HepG2 (cell line): ENCODE results near the gene PDC. TPM values are rescaled to one million over a fixed set of nuclear protein-coding genes. Genes with fewer than 3 reads are reported as not detected.

Experiments used
- ATAC-seq: fragments of 200-7000 bp; cut with Tn5 transposase; 3 replicates; pipeline ENCODE4 v1.9.1; 2020; ENCODE audit warnings: mild to moderate bottlenecking, moderate library complexity
- BruUV-seq: library from RNA; stranded (reverse); fragments of 400-500 nt; replicated peaks from 2 replicates; lab custom pipeline; 2021; lab: Mats Ljungman, UMichigan
- CTCF ChIA-PET: fragments of 300-600 bp; formaldehyde crosslinking; extraction: SDS; loops from one replicate; lab custom pipeline; 2021; ENCODE audit warnings: low total read pairs, inconsistent platforms, low intra/inter-chr PET ratio; lab: Yijun Ruan, JAX
- POLR2A ChIA-PET: fragments of 350-600 bp; sonication (Branson Sonifier 250); formaldehyde crosslinking; loops from one replicate; lab custom pipeline; 2020; ENCODE audit warnings: antibody characterized with exemption, inconsistent platforms; lab: Yijun Ruan, JAX
- DNase-seq: peaks from one replicate; pipeline ENCODE4 v3.0.0-alpha.2; 2015; ENCODE audit warnings: low spot score
- FAIRE-seq: peaks from 3 replicates; lab custom pipeline; 2011; peaks lifted over from hg19 to GRCh38; lab: Jason Lieb, UNC
- H2AFZ ChIP-seq: one replicate; pipeline ENCODE4 v1.6.1; 2011; ENCODE audit warnings: low read length, inconsistent platforms
- H3K27ac ChIP-seq: fragments of 300-600 bp; 3 replicates; pipeline ENCODE4 v1.8.0; 2011; ENCODE audit warnings: mixed run types, mild to moderate bottlenecking, mixed read lengths, low read length, inconsistent platforms; ENCODE audit not compliant: insufficient read depth; ENCODE audit errors: extremely low read length
- H3K27me3 ChIP-seq, 2 experiments: fragments of 200-600 bp in 1 of 2; 2 replicates in 1 of 2; 3 replicates in 1 of 2; pipeline versions ENCODE4 v1.6.0 to v1.8.0; 2011; ENCODE audit warnings: low read length in 2 of 2, mild to moderate bottlenecking in 2 of 2, moderate library complexity in 2 of 2, inconsistent platforms in 1 of 2; ENCODE audit not compliant: insufficient read depth in 2 of 2, control insufficient read depth in 1 of 2
- H3K36me3 ChIP-seq, 2 experiments: fragments of 200-600 bp in 1 of 2; replicated peaks in 1 of 2; 2 replicates in 1 of 2; 3 replicates in 1 of 2; pipeline versions ENCODE4 v1.5.1 to v1.8.0; 2011; ENCODE audit warnings: low read length in 2 of 2, inconsistent platforms in 1 of 2; ENCODE audit not compliant: insufficient read depth in 2 of 2, control insufficient read depth in 1 of 2
- H3K4me1 ChIP-seq: 2 replicates; pipeline ENCODE4 v1.5.1; 2012; ENCODE audit warnings: low read length, inconsistent platforms; ENCODE audit not compliant: insufficient read depth
- H3K4me2 ChIP-seq: 2 replicates; pipeline ENCODE4 v1.6.0; 2011; ENCODE audit warnings: low read depth, low read length, inconsistent platforms
- H3K4me3 ChIP-seq, 3 experiments: fragments of 200-600 bp in 1 of 3; sonication (generic), shearing (Covaris generic) in 1 of 3; replicated peaks in 1 of 3; 2 replicates each; pipeline ENCODE4 v1.5.1; 2011 to 2016; ENCODE audit warnings: low read length in 3 of 3, inconsistent platforms in 2 of 3, low read depth in 2 of 3, mild to moderate bottlenecking in 2 of 3, control low read depth in 1 of 3, mixed read lengths in 1 of 3; ENCODE audit not compliant: insufficient read depth in 1 of 3
- H3K79me2 ChIP-seq: one replicate; pipeline ENCODE4 v1.6.1; 2011; ENCODE audit warnings: low read length, inconsistent platforms; ENCODE audit not compliant: insufficient read depth
- H3K9ac ChIP-seq: 2 replicates; pipeline ENCODE4 v1.6.0; 2011; ENCODE audit warnings: mild to moderate bottlenecking, low read depth, low read length, inconsistent platforms; ENCODE audit not compliant: insufficient read depth
- H3K9me3 ChIP-seq: 2 replicates; pipeline ENCODE4 v1.5.1; 2012; ENCODE audit warnings: mild to moderate bottlenecking, low read length
- H4K20me1 ChIP-seq: 2 replicates; pipeline ENCODE4 v1.6.0; 2011; ENCODE audit warnings: inconsistent platforms, mild to moderate bottlenecking, low read length, moderate library complexity; ENCODE audit not compliant: insufficient read depth
- AGO1 ChIP-seq: fragments of 200-400 bp; formaldehyde crosslinking; IDR thresholded peaks from 2 replicates; pipeline ENCODE4 v1.6.1; 2017; ENCODE audit warnings: mild to moderate bottlenecking, low read depth, low read length, moderate library complexity; ENCODE audit not compliant: poor library complexity, severe bottlenecking
- ARID2 ChIP-seq: sonication (generic); formaldehyde crosslinking; IDR thresholded peaks from 2 replicates; pipeline ENCODE4 v1.8.1; 2022; ENCODE audit warnings: mild to moderate bottlenecking, missing genetic modification reagents, borderline replicate concordance
- FOSL2 ChIP-seq: sonication (generic); formaldehyde crosslinking; IDR thresholded peaks from 2 replicates; pipeline ENCODE4 v1.4.0; 2020; ENCODE audit warnings: missing genetic modification reagents
- GATA4 ChIP-seq: sonication (generic); IDR thresholded peaks from 2 replicates; pipeline ENCODE4 v1.6.1; 2016; ENCODE audit warnings: antibody characterized with exemption, low read depth, borderline replicate concordance
- MAFG ChIP-seq: sonication (generic); formaldehyde crosslinking; IDR thresholded peaks from 2 replicates; pipeline ENCODE4 v1.5.1; 2020; ENCODE audit warnings: mild to moderate bottlenecking, missing genetic modification reagents
- NFRKB ChIP-seq: fragments of 450-650 bp; IDR thresholded peaks from 2 replicates; pipeline ENCODE4 v1.6.1; 2017
- RAD21 ChIP-seq: fragments of 450-650 bp; formaldehyde crosslinking; IDR thresholded peaks from 2 replicates; pipeline ENCODE4 v1.5.0; 2020; ENCODE audit warnings: mild to moderate bottlenecking
- STAG1 ChIP-seq: sonication (generic); formaldehyde crosslinking; IDR thresholded peaks from 2 replicates; pipeline ENCODE4 v1.4.0; 2020; ENCODE audit warnings: missing genetic modification reagents
- TERF1 ChIP-seq: sonication (generic); formaldehyde crosslinking; IDR thresholded peaks from 2 replicates; pipeline ENCODE4 v1.8.0; 2022; ENCODE audit warnings: mild to moderate bottlenecking, missing genetic modification reagents, moderate library complexity
- THAP11 ChIP-seq: IDR thresholded peaks from 2 replicates; pipeline ENCODE4 v1.6.1; 2016; ENCODE audit warnings: missing biosample characterization, missing genetic modification reagents
- U2AF1 ChIP-seq: fragments of 200-400 bp; formaldehyde crosslinking; optimal IDR thresholded peaks from 2 replicates; pipeline ENCODE3; 2017; ENCODE audit warnings: mild to moderate bottlenecking, low read depth, low read length
- UBTF ChIP-seq: sonication (generic); formaldehyde crosslinking; IDR thresholded peaks from 2 replicates; pipeline ENCODE4 v1.4.0; 2020; ENCODE audit warnings: mild to moderate bottlenecking, missing genetic modification reagents
- ZBTB7B ChIP-seq: sonication (generic); formaldehyde crosslinking; IDR thresholded peaks from 2 replicates; pipeline ENCODE4 v1.4.0; 2020; ENCODE audit warnings: missing genetic modification reagents
- ZHX1 ChIP-seq: sonication (generic); formaldehyde crosslinking; IDR thresholded peaks from 2 replicates; pipeline ENCODE4 v1.8.1; 2022; ENCODE audit warnings: low read depth, mild to moderate bottlenecking, missing genetic modification reagents
- ZNF138 ChIP-seq: sonication (generic); formaldehyde crosslinking; IDR thresholded peaks from 2 replicates; pipeline ENCODE4 v1.5.0; 2020; ENCODE audit warnings: mild to moderate bottlenecking, low read depth, missing genetic modification reagents
- ZNF329 ChIP-seq: sonication (generic); formaldehyde crosslinking; IDR thresholded peaks from 2 replicates; pipeline ENCODE4 v1.9.0; 2021; ENCODE audit warnings: low read depth, mild to moderate bottlenecking, missing genetic modification reagents
- WGBS: methylation state at CpG from one replicate; pipeline ENCODE4 v1.1.6; 2017; ENCODE audit warnings: low lambda C conversion rate; 5-methylcytosine and 5-hydroxymethylcytosine counted together
- in situ Hi-C: cut with HindIII; loops from 2 replicates; pipeline ENCODE4 v1.10.0; 2017; ENCODE audit warnings: low pct_unique_long_range_greater_than_20kb; ENCODE audit not compliant: extremely low pct_ligation_motif_present
- intact Hi-C: fragments of 100-400 bp; cut with micrococcal nuclease; formaldehyde crosslinking; loops from one replicate; pipeline ENCODE4 v1.10.0; 2022; ENCODE audit not compliant: unreplicated experiment
- polyA plus RNA-seq, 8 experiments: library from polyadenylated mRNA; depleted of rRNA in 3 of 8; stranded (reverse) in 7 of 8; unstranded in 1 of 8; fragments of >200 nt; fragmentation: Illumina TruSeq in 4 of 8; extraction: Trizol in 4 of 8; gene quantifications; 2 replicates each; pipeline versions ENCODE4 v1.2.1 to v1.2.3, GENCODE V29; 2011 to 2016; ENCODE audit warnings: low read depth in 4 of 8, missing spikeins in 1 of 8, mixed read lengths in 1 of 8; ENCODE audit not compliant: insufficient read depth in 1 of 8
- total RNA-seq, 5 experiments: library from RNA; depleted of rRNA; stranded (reverse); fragments of >200 nt; fragmentation: Illumina TruSeq; extraction: Trizol; gene quantifications; 2 replicates each; pipeline ENCODE4 v1.2.3, GENCODE V29; 2016; ENCODE audit warnings: low read depth in 1 of 5
- TF ChIP-seq, protein P1 (sequence below): sonication (generic); formaldehyde crosslinking; IDR thresholded peaks from 2 replicates; pipeline ENCODE4 v1.4.0; 2020; ENCODE audit warnings: missing genetic modification reagents
- TF ChIP-seq, protein P2 (sequence below): IDR thresholded peaks from 2 replicates; pipeline ENCODE4 v1.6.1; 2012; ENCODE audit warnings: inconsistent platforms

The PDC gene
- total and polyA plus RNA-seq, 2 of the 13 experiments (the other 11 are each of a cell fraction or from before 2014, with no cell fraction given) = not detected

- ChIA-PET POLR2A (no interaction called here), CTCF (interaction anchor here (1.9 kb wide), 1 partner anchor 503 kb away, joined by 28 read pairs; no protein-coding TSS in a partner anchor)
- no TSS peak for BruUV-seq
- peak; percentile 72 for ATAC-seq
- no peaks in the 10 kb centered on the region for H4K20me1 ChIP-seq
- no peaks in the 10 kb centered on the region for H3K4me1 ChIP-seq
- H2AFZ ChIP-seq = no peak overlapping the region
- H3K9ac ChIP-seq = no peak overlapping the region
- peak; percentile 54 for FAIRE-seq
- no peak overlapping the region for H3K4me3 ChIP-seq
- no peak overlapping the region for H3K4me2 ChIP-seq
- no peaks in the 10 kb centered on the region for H3K36me3 ChIP-seq
- intact Hi-C loops (loop anchor here (1.0 kb wide), 2 partner anchors 324 to 504 kb away; no protein-coding TSS in a partner anchor), in situ Hi-C loops (loop anchor here (5.0 kb wide), 1 partner anchor 505 kb away; no protein-coding TSS in a partner anchor)
- no peaks in the 10 kb centered on the region for H3K27me3 ChIP-seq
- peak; percentile 47 for DNase-seq
- no peaks in the 10 kb centered on the region for H3K9me3 ChIP-seq
- WGBS = 0% methylated on average over 4 of the region's 4 CpGs
- H3K79me2 ChIP-seq = no peaks in the 10 kb centered on the region
- H3K27ac ChIP-seq = no peak overlapping the region
- TF ChIP-seq U2AF1 (no peak), NFRKB (no peak), MAFG (CRISPR knock-in tag) (no peak), ZHX1 (no peak), STAG1 (CRISPR knock-in tag) (peak; percentile 84), AGO1 (no peak), FOSL2 (no peak), GATA4 (no peak), RAD21 (peak; percentile 67; the same call in 1 of the 2 replicates), ARID2 (CRISPR knock-in tag) (no peak), UBTF (no peak), TERF1 (no peak), ZNF329 (CRISPR knock-in tag) (no peak), ZBTB7B (peak; percentile 52; the same call in 1 of the 2 replicates), ZNF138 (no peak), THAP11 (CRISPR knock-in tag) (no peak)
- TF ChIP-seq, protein P1, sequence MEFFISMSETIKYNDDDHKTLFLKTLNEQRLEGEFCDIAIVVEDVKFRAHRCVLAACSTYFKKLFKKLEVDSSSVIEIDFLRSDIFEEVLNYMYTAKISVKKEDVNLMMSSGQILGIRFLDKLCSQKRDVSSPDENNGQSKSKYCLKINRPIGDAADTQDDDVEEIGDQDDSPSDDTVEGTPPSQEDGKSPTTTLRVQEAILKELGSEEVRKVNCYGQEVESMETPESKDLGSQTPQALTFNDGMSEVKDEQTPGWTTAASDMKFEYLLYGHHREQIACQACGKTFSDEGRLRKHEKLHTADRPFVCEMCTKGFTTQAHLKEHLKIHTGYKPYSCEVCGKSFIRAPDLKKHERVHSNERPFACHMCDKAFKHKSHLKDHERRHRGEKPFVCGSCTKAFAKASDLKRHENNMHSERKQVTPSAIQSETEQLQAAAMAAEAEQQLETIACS (CRISPR knock-in tag) = no peak
- TF ChIP-seq, protein P2, sequence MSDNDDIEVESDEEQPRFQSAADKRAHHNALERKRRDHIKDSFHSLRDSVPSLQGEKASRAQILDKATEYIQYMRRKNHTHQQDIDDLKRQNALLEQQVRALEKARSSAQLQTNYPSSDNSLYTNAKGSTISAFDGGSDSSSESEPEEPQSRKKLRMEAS = no peak
Observed at GRCh38 chr1:186482661-186483255, 21.8 kb upstream of the PDC start.
